GM23338 (cell line): ENCODE data around the gene BARX2. TPM values are rescaled to one million over a fixed set of nuclear protein-coding genes. Genes with fewer than 3 reads are reported as not detected.

Experiments used
- ATAC-seq: fragments of 200-7000 bp; cut with Tn5 transposase; 3 replicates; pipeline ENCODE4 v1.9.1; 2020
- DNase-seq: peaks from one replicate; pipeline ENCODE4 v3.0.0-alpha.2; 2015; ENCODE audit warnings: low spot score
- H2AFZ ChIP-seq: fragments of 200-600 bp; sonication (generic); 2 replicates; pipeline ENCODE4 v1.8.0; 2016; ENCODE audit warnings: antibody characterized with exemption, mild to moderate bottlenecking, moderate library complexity
- H3F3A ChIP-seq: fragments of 200-600 bp; sonication (generic); replicated peaks from 2 replicates; pipeline ENCODE4 v1.8.0; 2017; ENCODE audit warnings: antibody characterized with exemption, mixed run types, low read depth
- H3K27ac ChIP-seq: fragments of 200-600 bp; sonication (generic); 2 replicates; pipeline ENCODE4 v1.6.1; 2016; ENCODE audit warnings: low read depth
- H3K27me3 ChIP-seq: fragments of 200-600 bp; sonication (generic); 2 replicates; pipeline ENCODE4 v1.8.0; 2016; ENCODE audit warnings: mild to moderate bottlenecking, mixed run types, moderate library complexity; ENCODE audit not compliant: insufficient read depth
- H3K36me3 ChIP-seq: fragments of 200-600 bp; sonication (generic); 2 replicates; pipeline ENCODE4 v1.8.0; 2016; ENCODE audit warnings: mild to moderate bottlenecking; ENCODE audit not compliant: insufficient read depth
- H3K4me1 ChIP-seq: fragments of 200-600 bp; sonication (generic); 2 replicates; pipeline ENCODE4 v1.8.0; 2016; ENCODE audit warnings: mild to moderate bottlenecking, moderate library complexity; ENCODE audit not compliant: insufficient read depth
- H3K4me2 ChIP-seq: fragments of 200-600 bp; sonication (generic); 2 replicates; pipeline ENCODE4 v1.7.1; 2017; ENCODE audit warnings: mixed run types
- H3K4me3 ChIP-seq: fragments of 200-600 bp; sonication (generic); 2 replicates; pipeline ENCODE4 v1.6.1; 2016; ENCODE audit warnings: mixed run types
- H3K79me2 ChIP-seq: fragments of 200-600 bp; sonication (generic); replicated peaks from 2 replicates; pipeline ENCODE4 v1.8.0; 2017; ENCODE audit warnings: mild to moderate bottlenecking; ENCODE audit not compliant: insufficient read depth
- H3K9me2 ChIP-seq: fragments of 200-600 bp; sonication (generic); 2 replicates; pipeline ENCODE4 v1.8.0; 2017; ENCODE audit not compliant: insufficient read depth
- H4K20me1 ChIP-seq: fragments of 200-600 bp; sonication (generic); replicated peaks from 2 replicates; pipeline ENCODE4 v1.8.0; 2017; ENCODE audit warnings: mild to moderate bottlenecking; ENCODE audit not compliant: insufficient read depth
- H3K27ac Mint-ChIP-seq: 2 replicates; pipeline ENCODE4 v1.8.0; 2020; ENCODE audit warnings: inconsistent platforms, mild to moderate bottlenecking, moderate library complexity, mixed read lengths
- H3K27me3 Mint-ChIP-seq: 3 replicates; pipeline ENCODE4 v1.8.0; 2022; ENCODE audit warnings: low read depth, mild to moderate bottlenecking, moderate library complexity, mixed read lengths, inconsistent platforms; ENCODE audit not compliant: insufficient read depth, poor library complexity
- H3K36me3 Mint-ChIP-seq: 3 replicates; pipeline ENCODE4 v1.8.0; 2021; ENCODE audit warnings: low read depth, mild to moderate bottlenecking, inconsistent platforms, moderate library complexity, mixed read lengths
- H3K4me1 Mint-ChIP-seq: 3 replicates; pipeline ENCODE4 v1.8.0; 2020; ENCODE audit warnings: mild to moderate bottlenecking, inconsistent platforms, mixed read lengths
- H3K4me3 Mint-ChIP-seq: 3 replicates; pipeline ENCODE4 v1.8.0; 2021; ENCODE audit warnings: moderate library complexity, mild to moderate bottlenecking, inconsistent platforms, mixed read lengths
- H3K9me3 Mint-ChIP-seq: 3 replicates; pipeline ENCODE4 v1.8.0; 2020; ENCODE audit warnings: moderate library complexity, mild to moderate bottlenecking, inconsistent platforms, mixed read lengths
- CREB1 ChIP-seq: fragments of 250-450 bp; sonication (Bioruptor Pico); IDR thresholded peaks from 2 replicates; pipeline ENCODE4 v1.5.0; 2020; ENCODE audit warnings: low read depth, mild to moderate bottlenecking, moderate library complexity
- EZH2 ChIP-seq: fragments of 200-600 bp; sonication (generic); IDR thresholded peaks from one replicate; pipeline ENCODE4 v1.8.0; 2017; ENCODE audit warnings: antibody characterized with exemption, mild to moderate bottlenecking, low read depth; ENCODE audit not compliant: unreplicated experiment
- EZH2phosphoT487 ChIP-seq: fragments of 200-600 bp; sonication (generic); IDR thresholded peaks from one replicate; pipeline ENCODE4 v1.8.1; 2018; ENCODE audit warnings: antibody characterized with exemption; ENCODE audit not compliant: unreplicated experiment
- JUNB ChIP-seq: IDR thresholded peaks from one replicate; pipeline ENCODE4 v1.6.1; 2016; ENCODE audit warnings: antibody characterized with exemption; ENCODE audit not compliant: unreplicated experiment
- NANOG ChIP-seq: IDR thresholded peaks from 2 replicates; pipeline ENCODE4 v1.6.1; 2016; ENCODE audit warnings: antibody characterized with exemption, borderline replicate concordance
- POLR2AphosphoS5 ChIP-seq: IDR thresholded peaks from 2 replicates; pipeline ENCODE4 v1.6.1; 2016; ENCODE audit warnings: antibody characterized with exemption, low read depth
- STAT1 ChIP-seq: IDR thresholded peaks from one replicate; pipeline ENCODE4 v1.6.1; 2016; ENCODE audit warnings: antibody characterized with exemption; ENCODE audit not compliant: unreplicated experiment
- ZNF114 ChIP-seq: fragments of 250-450 bp; sonication (Bioruptor Pico); IDR thresholded peaks from 2 replicates; pipeline ENCODE4 v1.5.0; 2020; ENCODE audit warnings: mild to moderate bottlenecking, moderate library complexity
- ZNF331 ChIP-seq: fragments of 250-450 bp; sonication (Bioruptor Pico); IDR thresholded peaks from 2 replicates; pipeline ENCODE4 v1.5.0; 2020; ENCODE audit warnings: low read depth, mild to moderate bottlenecking, moderate library complexity
- polyA plus RNA-seq: library from polyadenylated mRNA; unstranded; fragments of >200 nt; fragmentation: Nextera tagmentation; extraction: Ambion mirVana; gene quantifications from 2 replicates; pipeline ENCODE4 v1.2.1, GENCODE V29; 2016
- total RNA-seq: library from RNA; depleted of rRNA; stranded (reverse); fragments of >200 nt; shearing (Covaris generic); gene quantifications from 2 replicates; pipeline ENCODE4 v1.2.3, GENCODE V29; 2014
- TF ChIP-seq, protein P1 (sequence below): IDR thresholded peaks from one replicate; pipeline ENCODE4 v1.6.1; 2018; ENCODE audit warnings: antibody characterized with exemption; ENCODE audit not compliant: unreplicated experiment
- TF ChIP-seq, protein P2 (sequence below): IDR thresholded peaks from 2 replicates; pipeline ENCODE4 v1.6.1; 2016; ENCODE audit warnings: antibody characterized with exemption
- TF ChIP-seq, protein P3 (sequence below): fragments of 250-450 bp; sonication (Bioruptor Pico); IDR thresholded peaks from 2 replicates; pipeline ENCODE4 v1.5.0; 2020; ENCODE audit warnings: mild to moderate bottlenecking, moderate library complexity
- TF ChIP-seq, protein P4 (sequence below), 2 experiments: fragments of 200-600 bp in 1 of 2; sonication (generic) in 1 of 2; conservative IDR thresholded peaks; 2 replicates each; pipeline versions ENCODE4 v1.5.1 to v1.6.1; 2016 to 2017; ENCODE audit warnings: antibody characterized with exemption in 2 of 2, low read depth in 2 of 2, mild to moderate bottlenecking in 2 of 2, moderate library complexity in 1 of 2

Gene BARX2
- total and polyA plus RNA-seq, 2 experiments from 2014 or later = not detected

DNA sequence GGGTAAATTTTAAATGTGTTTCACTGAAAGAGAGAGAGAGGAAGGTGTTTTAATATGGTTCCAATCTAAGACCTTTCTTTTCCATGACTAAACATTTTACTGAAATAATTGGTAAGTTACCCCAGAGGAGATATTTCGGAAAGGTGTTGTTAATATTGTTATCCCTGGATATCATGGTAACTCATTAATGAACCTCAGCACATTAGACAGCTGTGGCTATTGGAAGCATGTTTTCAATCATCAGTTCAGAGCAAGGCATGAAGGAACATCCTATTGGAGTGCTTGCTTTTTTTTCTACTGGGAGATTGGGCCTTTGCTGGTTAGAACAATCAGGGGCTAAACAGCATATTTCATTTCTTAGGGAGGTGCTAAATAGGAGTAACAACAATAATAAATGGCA is 11.8 kb downstream of the BARX2 start:
- H3K27me3 ChIP-seq = no peaks in the 10 kb centered on the region
- peaks cover 4% of the 10 kb centered on the region for H3K27me3 Mint-ChIP-seq
- no peak overlapping the region for H2AFZ ChIP-seq
- DNase-seq (no peak), ATAC-seq (no peak)
- no peaks in the 10 kb centered on the region for H4K20me1 ChIP-seq
- TF ChIP-seq ZNF331 (CRISPR knock-in tag) (no peak), STAT1 (no peak), CREB1 (CRISPR knock-in tag) (no peak), NANOG (no peak), POLR2AphosphoS5 (no peak), EZH2phosphoT487 (no peak), JUNB (no peak), EZH2 (no peak), ZNF114 (no peak)
- TF ChIP-seq, protein P1, sequence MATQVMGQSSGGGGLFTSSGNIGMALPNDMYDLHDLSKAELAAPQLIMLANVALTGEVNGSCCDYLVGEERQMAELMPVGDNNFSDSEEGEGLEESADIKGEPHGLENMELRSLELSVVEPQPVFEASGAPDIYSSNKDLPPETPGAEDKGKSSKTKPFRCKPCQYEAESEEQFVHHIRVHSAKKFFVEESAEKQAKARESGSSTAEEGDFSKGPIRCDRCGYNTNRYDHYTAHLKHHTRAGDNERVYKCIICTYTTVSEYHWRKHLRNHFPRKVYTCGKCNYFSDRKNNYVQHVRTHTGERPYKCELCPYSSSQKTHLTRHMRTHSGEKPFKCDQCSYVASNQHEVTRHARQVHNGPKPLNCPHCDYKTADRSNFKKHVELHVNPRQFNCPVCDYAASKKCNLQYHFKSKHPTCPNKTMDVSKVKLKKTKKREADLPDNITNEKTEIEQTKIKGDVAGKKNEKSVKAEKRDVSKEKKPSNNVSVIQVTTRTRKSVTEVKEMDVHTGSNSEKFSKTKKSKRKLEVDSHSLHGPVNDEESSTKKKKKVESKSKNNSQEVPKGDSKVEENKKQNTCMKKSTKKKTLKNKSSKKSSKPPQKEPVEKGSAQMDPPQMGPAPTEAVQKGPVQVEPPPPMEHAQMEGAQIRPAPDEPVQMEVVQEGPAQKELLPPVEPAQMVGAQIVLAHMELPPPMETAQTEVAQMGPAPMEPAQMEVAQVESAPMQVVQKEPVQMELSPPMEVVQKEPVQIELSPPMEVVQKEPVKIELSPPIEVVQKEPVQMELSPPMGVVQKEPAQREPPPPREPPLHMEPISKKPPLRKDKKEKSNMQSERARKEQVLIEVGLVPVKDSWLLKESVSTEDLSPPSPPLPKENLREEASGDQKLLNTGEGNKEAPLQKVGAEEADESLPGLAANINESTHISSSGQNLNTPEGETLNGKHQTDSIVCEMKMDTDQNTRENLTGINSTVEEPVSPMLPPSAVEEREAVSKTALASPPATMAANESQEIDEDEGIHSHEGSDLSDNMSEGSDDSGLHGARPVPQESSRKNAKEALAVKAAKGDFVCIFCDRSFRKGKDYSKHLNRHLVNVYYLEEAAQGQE = no peak
- TF ChIP-seq, protein P2, sequence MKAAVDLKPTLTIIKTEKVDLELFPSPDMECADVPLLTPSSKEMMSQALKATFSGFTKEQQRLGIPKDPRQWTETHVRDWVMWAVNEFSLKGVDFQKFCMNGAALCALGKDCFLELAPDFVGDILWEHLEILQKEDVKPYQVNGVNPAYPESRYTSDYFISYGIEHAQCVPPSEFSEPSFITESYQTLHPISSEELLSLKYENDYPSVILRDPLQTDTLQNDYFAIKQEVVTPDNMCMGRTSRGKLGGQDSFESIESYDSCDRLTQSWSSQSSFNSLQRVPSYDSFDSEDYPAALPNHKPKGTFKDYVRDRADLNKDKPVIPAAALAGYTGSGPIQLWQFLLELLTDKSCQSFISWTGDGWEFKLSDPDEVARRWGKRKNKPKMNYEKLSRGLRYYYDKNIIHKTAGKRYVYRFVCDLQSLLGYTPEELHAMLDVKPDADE = no peak
- TF ChIP-seq, protein P3, sequence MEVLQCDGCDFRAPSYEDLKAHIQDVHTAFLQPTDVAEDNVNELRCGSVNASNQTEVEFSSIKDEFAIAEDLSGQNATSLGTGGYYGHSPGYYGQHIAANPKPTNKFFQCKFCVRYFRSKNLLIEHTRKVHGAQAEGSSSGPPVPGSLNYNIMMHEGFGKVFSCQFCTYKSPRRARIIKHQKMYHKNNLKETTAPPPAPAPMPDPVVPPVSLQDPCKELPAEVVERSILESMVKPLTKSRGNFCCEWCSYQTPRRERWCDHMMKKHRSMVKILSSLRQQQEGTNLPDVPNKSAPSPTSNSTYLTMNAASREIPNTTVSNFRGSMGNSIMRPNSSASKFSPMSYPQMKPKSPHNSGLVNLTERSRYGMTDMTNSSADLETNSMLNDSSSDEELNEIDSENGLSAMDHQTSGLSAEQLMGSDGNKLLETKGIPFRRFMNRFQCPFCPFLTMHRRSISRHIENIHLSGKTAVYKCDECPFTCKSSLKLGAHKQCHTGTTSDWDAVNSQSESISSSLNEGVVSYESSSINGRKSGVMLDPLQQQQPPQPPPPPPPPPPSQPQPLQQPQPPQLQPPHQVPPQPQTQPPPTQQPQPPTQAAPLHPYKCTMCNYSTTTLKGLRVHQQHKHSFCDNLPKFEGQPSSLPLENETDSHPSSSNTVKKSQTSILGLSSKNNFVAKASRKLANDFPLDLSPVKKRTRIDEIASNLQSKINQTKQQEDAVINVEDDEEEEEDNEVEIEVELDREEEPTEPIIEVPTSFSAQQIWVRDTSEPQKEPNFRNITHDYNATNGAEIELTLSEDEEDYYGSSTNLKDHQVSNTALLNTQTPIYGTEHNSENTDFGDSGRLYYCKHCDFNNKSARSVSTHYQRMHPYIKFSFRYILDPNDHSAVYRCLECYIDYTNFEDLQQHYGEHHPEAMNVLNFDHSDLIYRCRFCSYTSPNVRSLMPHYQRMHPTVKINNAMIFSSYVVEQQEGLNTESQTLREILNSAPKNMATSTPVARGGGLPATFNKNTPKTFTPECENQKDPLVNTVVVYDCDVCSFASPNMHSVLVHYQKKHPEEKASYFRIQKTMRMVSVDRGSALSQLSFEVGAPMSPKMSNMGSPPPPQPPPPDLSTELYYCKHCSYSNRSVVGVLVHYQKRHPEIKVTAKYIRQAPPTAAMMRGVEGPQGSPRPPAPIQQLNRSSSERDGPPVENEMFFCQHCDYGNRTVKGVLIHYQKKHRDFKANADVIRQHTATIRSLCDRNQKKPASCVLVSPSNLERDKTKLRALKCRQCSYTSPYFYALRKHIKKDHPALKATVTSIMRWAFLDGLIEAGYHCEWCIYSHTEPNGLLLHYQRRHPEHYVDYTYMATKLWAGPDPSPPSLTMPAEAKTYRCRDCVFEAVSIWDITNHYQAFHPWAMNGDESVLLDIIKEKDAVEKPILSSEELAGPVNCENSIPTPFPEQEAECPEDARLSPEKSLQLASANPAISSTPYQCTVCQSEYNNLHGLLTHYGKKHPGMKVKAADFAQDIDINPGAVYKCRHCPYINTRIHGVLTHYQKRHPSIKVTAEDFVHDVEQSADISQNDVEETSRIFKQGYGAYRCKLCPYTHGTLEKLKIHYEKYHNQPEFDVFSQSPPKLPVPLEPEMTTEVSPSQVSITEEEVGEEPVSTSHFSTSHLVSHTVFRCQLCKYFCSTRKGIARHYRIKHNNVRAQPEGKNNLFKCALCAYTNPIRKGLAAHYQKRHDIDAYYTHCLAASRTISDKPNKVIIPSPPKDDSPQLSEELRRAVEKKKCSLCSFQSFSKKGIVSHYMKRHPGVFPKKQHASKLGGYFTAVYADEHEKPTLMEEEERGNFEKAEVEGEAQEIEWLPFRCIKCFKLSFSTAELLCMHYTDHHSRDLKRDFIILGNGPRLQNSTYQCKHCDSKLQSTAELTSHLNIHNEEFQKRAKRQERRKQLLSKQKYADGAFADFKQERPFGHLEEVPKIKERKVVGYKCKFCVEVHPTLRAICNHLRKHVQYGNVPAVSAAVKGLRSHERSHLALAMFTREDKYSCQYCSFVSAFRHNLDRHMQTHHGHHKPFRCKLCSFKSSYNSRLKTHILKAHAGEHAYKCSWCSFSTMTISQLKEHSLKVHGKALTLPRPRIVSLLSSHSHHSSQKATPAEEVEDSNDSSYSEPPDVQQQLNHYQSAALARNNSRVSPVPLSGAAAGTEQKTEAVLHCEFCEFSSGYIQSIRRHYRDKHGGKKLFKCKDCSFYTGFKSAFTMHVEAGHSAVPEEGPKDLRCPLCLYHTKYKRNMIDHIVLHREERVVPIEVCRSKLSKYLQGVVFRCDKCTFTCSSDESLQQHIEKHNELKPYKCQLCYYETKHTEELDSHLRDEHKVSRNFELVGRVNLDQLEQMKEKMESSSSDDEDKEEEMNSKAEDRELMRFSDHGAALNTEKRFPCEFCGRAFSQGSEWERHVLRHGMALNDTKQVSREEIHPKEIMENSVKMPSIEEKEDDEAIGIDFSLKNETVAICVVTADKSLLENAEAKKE (CRISPR knock-in tag) = no peak
- TF ChIP-seq, protein P4, sequence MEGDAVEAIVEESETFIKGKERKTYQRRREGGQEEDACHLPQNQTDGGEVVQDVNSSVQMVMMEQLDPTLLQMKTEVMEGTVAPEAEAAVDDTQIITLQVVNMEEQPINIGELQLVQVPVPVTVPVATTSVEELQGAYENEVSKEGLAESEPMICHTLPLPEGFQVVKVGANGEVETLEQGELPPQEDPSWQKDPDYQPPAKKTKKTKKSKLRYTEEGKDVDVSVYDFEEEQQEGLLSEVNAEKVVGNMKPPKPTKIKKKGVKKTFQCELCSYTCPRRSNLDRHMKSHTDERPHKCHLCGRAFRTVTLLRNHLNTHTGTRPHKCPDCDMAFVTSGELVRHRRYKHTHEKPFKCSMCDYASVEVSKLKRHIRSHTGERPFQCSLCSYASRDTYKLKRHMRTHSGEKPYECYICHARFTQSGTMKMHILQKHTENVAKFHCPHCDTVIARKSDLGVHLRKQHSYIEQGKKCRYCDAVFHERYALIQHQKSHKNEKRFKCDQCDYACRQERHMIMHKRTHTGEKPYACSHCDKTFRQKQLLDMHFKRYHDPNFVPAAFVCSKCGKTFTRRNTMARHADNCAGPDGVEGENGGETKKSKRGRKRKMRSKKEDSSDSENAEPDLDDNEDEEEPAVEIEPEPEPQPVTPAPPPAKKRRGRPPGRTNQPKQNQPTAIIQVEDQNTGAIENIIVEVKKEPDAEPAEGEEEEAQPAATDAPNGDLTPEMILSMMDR (conservative IDR thresholded peaks at IDR 0.05; ENCODE audit: low read depth in 2 of 2) = no peak
- H3K27ac ChIP-seq = no peak overlapping the region
- H3K4me1 Mint-ChIP-seq = no peaks in the 10 kb centered on the region
- H3K9me3 Mint-ChIP-seq = no peaks in the 10 kb centered on the region
- H3K4me3 Mint-ChIP-seq = no peak overlapping the region
- H3K36me3 Mint-ChIP-seq = no peaks in the 10 kb centered on the region
- H3K27ac Mint-ChIP-seq = no peak overlapping the region
- H3K4me2 ChIP-seq = no peak overlapping the region
- no peaks in the 10 kb centered on the region for H3K9me2 ChIP-seq
- H3K36me3 ChIP-seq = no peaks in the 10 kb centered on the region
- no peaks in the 10 kb centered on the region for H3K79me2 ChIP-seq
- H3F3A ChIP-seq = no peaks in the 10 kb centered on the region
- no peaks in the 10 kb centered on the region for H3K4me1 ChIP-seq
- no peak overlapping the region for H3K4me3 ChIP-seq
